BLaER1 (cell line): Measurements from ENCODE around the gene LAMTOR4.
"Not testable (repeated sequence)": the region's sequence is repeated elsewhere in the genome, so short reads cannot be mapped to it uniquely, and the experiment has no call there.

Source experiments
- H3K27ac ChIP-seq: shearing (Covaris generic); formaldehyde crosslinking; 2 replicates; pipeline ENCODE4 v1.8.1; 2022
- H3K27me3 ChIP-seq: shearing (Covaris generic); formaldehyde crosslinking; 2 replicates; pipeline ENCODE4 v1.8.1; 2022
- H3K36me3 ChIP-seq: shearing (Covaris generic); formaldehyde crosslinking; 2 replicates; pipeline ENCODE4 v1.8.1; 2022
- H3K4me1 ChIP-seq: shearing (Covaris generic); formaldehyde crosslinking; 2 replicates; pipeline ENCODE4 v1.8.1; 2022
- H3K4me2 ChIP-seq: shearing (Covaris generic); formaldehyde crosslinking; 2 replicates; pipeline ENCODE4 v1.8.1; 2022
- H3K4me3 ChIP-seq: shearing (Covaris generic); formaldehyde crosslinking; 2 replicates; pipeline ENCODE4 v1.8.1; 2022
- H3K9ac ChIP-seq: shearing (Covaris generic); formaldehyde crosslinking; 2 replicates; pipeline ENCODE4 v1.8.1; 2022
- H3K9me3 ChIP-seq: shearing (Covaris generic); formaldehyde crosslinking; 2 replicates; pipeline ENCODE4 v1.8.1; 2022
- H4K20me1 ChIP-seq: shearing (Covaris generic); formaldehyde crosslinking; 2 replicates; pipeline ENCODE4 v1.8.1; 2022
- Cebpa-rat ChIP-seq: shearing (Covaris generic); IDR thresholded peaks from 2 replicates; pipeline ENCODE4 v1.8.1; 2022

The LAMTOR4 gene

DNA sequence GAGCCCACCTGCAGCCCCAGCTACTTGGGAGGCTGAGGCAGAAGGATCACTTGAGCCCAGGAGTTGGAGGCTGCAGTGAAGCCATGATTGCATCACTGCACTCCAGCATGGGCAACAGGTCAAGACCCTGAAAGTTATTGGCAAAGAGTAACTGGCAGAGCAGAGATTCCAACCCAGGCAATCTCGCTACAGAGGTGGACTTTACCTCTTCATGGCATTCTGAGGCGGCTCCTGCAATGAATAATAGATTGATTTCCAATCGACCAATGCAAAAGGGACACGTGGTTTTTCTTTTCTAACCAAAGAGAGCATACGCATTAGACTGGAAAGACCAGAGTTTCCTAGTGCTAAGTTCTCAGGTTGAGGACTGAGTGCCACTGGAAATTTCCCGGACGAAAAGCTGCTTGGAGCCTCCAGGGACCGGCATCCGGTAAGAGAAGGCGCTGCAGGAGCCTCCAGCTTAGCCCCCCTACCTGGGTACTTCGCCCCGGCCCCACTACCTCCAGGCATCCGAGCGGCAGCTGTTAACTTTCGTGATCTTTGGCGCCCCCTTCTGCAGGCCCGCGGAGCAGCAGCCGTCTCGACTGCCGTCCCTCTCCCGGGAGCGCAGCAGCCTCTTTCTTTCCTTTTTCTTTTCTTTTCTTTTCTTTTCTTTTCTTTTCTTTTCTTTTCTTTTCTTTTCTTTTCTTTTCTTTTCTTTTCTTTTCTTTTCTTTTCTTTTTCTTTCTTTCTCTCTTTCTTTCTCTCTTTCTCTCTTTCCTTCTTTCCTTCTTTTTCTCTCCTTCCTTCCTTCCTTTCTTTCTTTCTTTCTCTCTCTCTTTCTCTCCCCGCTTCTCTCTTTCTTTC is 17.9 kb upstream of the LAMTOR4 start:
- H3K36me3 ChIP-seq = no peaks in the 10 kb centered on the region

GRCh38 chr7:100132126-100132525 is 16.6 kb upstream of the LAMTOR4 start:
- Histone ChIP-seq H3K9me3 (no peaks in the 10 kb centered on the region), H3K9ac (no peak overlapping the region), H4K20me1 (no peaks in the 10 kb centered on the region), H3K4me1 (peaks cover 35% of the 10 kb centered on the region), H3K4me2 (peak overlapping the region; percentile 36), H3K4me3 (no peak overlapping the region), H3K27me3 (peaks cover 23% of the 10 kb centered on the region; the same call in 1 of the 2 replicates), H3K27ac (no peak overlapping the region), H3K36me3 (no peaks in the 10 kb centered on the region)
- TF ChIP-seq Cebpa-rat = no peak

More for the DNA sequence above, 17.9 kb upstream of the LAMTOR4 start:
- no peak overlapping the region for H3K9ac ChIP-seq
- TF ChIP-seq Cebpa-rat = 0 out of 2 replicates have a peak, but pooled peaks have one; percentile 53
- no peaks in the 10 kb centered on the region for H3K9me3 ChIP-seq
- no peaks in the 10 kb centered on the region for H4K20me1 ChIP-seq
- H3K4me2 ChIP-seq = peak overlapping the region; percentile 45
- H3K4me3 ChIP-seq = no peak overlapping the region
- H3K27me3 ChIP-seq = peaks cover 23% of the 10 kb centered on the region; the same call in 1 of the 2 replicates
- H3K4me1 ChIP-seq = peaks cover 41% of the 10 kb centered on the region
- no peak overlapping the region for H3K27ac ChIP-seq

DNA sequence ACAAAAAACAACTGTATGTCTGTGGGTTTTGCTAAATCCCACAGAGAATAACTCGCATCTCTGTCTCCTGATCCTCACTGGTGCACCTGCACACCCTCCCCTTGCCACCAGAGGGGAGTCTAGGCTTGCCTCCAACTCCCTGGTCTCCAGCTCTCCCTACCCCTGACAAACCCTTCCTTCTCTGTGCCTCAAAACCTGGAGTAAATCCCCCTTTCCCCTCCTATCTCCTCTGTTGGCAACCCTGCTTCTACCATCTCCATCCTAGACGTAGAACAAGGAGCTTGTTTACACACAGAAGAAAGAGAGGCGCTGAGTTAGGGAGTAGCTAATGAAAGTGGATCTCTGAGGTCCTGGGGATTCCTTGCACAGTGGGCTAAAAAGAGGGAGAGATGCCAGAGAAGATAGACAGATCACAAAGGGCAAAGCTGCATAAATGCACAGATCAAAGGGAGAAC is 16.0 kb upstream of the LAMTOR4 start:
- Histone ChIP-seq H3K4me1 (peaks cover 36% of the 10 kb centered on the region), H3K4me2 (peak overlapping the region; percentile 36), H3K9me3 (no peaks in the 10 kb centered on the region), H3K9ac (no peak overlapping the region), H3K36me3 (no peaks in the 10 kb centered on the region), H4K20me1 (no peaks in the 10 kb centered on the region), H3K4me3 (no peak overlapping the region), H3K27ac (no peak overlapping the region), H3K27me3 (peaks cover 20% of the 10 kb centered on the region; the same call in 1 of the 2 replicates)
- no peak for TF ChIP-seq Cebpa-rat

DNA sequence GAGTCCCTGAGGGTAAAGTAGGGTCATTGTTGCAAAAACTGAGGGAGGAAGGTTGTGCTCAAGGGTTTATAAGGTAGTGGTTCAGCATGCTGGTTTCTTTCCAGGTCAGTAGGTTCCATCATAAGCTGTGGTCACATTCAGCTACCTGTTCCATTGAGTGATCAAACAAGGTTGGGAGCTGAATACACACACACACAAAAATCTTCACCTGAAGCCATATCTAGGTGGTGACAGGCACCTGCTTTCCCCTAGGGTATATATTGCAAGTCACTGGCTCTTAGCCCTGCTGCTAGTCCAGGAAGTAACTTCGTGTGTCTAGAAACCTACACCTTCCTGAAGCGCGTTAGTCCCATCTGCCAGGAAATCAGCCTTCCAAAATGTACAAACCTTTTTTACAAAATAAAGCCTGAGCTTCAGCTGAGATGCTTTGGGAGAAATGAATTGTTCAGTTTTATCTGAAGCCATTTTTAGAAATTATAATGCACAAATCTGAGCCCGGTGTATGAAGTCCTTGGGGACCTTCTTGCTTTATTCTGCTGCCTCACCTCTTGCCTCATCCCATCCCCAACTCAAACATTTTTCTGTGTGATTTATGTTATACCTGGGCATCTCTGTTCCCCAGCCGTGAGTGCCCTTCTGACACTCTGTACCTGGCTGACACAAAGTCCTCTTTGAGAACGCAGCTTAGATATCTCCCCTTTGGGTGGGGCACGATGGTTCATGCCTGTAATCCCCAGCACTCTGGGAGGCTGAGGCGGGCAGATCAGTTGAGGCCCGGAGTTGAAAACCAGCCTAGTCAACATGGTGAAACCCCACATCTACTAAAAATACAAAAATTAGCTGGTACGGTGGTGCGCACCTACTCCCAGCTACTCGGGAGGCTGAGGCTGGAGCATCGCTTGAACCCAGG is 10.6 kb upstream of the LAMTOR4 start:
- Histone ChIP-seq H3K4me3 (no peak overlapping the region), H3K4me1 (peaks cover 19% of the 10 kb centered on the region), H3K27me3 (no peaks in the 10 kb centered on the region), H3K36me3 (no peaks in the 10 kb centered on the region), H4K20me1 (no peaks in the 10 kb centered on the region), H3K9ac (no peak overlapping the region), H3K4me2 (peak overlapping the region; percentile 59), H3K9me3 (no peaks in the 10 kb centered on the region), H3K27ac (no peak overlapping the region)
- TF ChIP-seq Cebpa-rat = no peak

- Histone ChIP-seq H3K4me3 (no peak overlapping the region), H3K36me3 (no peaks in the 10 kb centered on the region), H3K9me3 (no peaks in the 10 kb centered on the region), H3K27ac (no peak overlapping the region), H4K20me1 (no peaks in the 10 kb centered on the region), H3K4me2 (peak overlapping the region; percentile 18; the same call in 1 of the 2 replicates), H3K4me1 (peaks cover 19% of the 10 kb centered on the region), H3K9ac (no peak overlapping the region), H3K27me3 (no peaks in the 10 kb centered on the region)
- TF ChIP-seq Cebpa-rat = no peak
These were observed 7.2 kb upstream of the LAMTOR4 start for GRCh38 chr7:100141555-100141949.

DNA sequence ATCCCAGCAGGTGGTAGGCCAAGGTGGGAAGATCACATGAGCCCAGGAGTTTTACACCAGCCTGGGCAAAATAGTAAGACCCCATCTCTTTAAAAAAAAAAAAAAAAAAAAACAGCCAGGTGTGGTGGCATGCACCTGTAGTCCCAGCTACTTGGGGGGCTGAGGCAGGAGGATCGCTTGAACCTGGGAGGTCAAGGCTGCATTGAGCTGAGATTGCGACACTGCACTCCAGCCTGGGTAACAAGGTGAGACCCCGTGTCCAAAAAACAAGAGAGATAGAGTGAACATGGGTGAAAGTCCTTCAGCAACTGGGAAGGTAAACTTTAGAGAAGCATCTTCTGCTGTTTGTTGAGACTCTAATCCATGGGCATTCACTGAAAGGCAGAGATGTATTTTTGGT is 6.3 kb upstream of the LAMTOR4 start:
- Histone ChIP-seq H3K4me2 (no peak overlapping the region), H3K9ac (no peak overlapping the region), H3K27me3 (no peaks in the 10 kb centered on the region), H3K36me3 (no peaks in the 10 kb centered on the region), H3K4me3 (no peak overlapping the region), H3K9me3 (no peaks in the 10 kb centered on the region), H4K20me1 (no peaks in the 10 kb centered on the region), H3K27ac (no peak overlapping the region), H3K4me1 (peaks cover 19% of the 10 kb centered on the region)
- no peak for TF ChIP-seq Cebpa-rat

- H3K4me2 ChIP-seq, H3K4me3 ChIP-seq, H3K27ac ChIP-seq, H3K9me3 ChIP-seq, H4K20me1 ChIP-seq, H3K27me3 ChIP-seq, H3K36me3 ChIP-seq, H3K9ac ChIP-seq: not testable (repeated sequence)
- H3K4me1 ChIP-seq = peaks cover 29% of the 10 kb centered on the region
These were observed 2.4 kb upstream of the LAMTOR4 start for GRCh38 chr7:100146350-100146749.

GRCh38 chr7:100147278-100147677 is 1.4 kb upstream of the LAMTOR4 start:
- no peaks in the 10 kb centered on the region for H3K27me3 ChIP-seq
- H3K4me2 ChIP-seq = no peak overlapping the region
- H4K20me1 ChIP-seq = peaks cover 6% of the 10 kb centered on the region; the same call in 1 of the 2 replicates
- no peak overlapping the region for H3K27ac ChIP-seq
- H3K9me3 ChIP-seq = no peaks in the 10 kb centered on the region
- H3K36me3 ChIP-seq = peaks cover 11% of the 10 kb centered on the region; the same call in 1 of the 2 replicates
- TF ChIP-seq Cebpa-rat = no peak
- H3K9ac ChIP-seq = no peak overlapping the region
- H3K4me1 ChIP-seq = peaks cover 29% of the 10 kb centered on the region
- no peak overlapping the region for H3K4me3 ChIP-seq

DNA sequence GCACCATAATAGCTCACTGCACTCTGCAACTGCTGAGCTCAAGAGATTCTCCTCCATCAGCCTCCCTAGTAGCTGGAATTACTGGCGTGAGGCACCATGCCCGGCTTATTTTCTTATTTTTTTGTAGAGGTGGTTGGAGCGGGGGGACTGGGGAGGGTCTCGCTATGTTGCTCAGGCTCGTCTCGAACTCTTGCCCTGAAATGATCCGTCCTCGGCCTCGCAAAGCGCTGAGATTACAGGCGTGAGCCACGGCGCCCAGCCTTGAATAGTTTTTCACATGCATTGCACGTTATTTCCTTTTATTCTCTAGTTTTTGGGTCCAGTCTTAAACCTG is 526 bp upstream of the LAMTOR4 start:
- Histone ChIP-seq H3K4me3 (peak overlapping the region; percentile 90), H3K9me3 (no peaks in the 10 kb centered on the region), H3K36me3 (peaks cover 19% of the 10 kb centered on the region), H3K4me1 (peaks cover 38% of the 10 kb centered on the region), H3K4me2 (peak overlapping the region; percentile 96), H3K27me3 (no peaks in the 10 kb centered on the region), H4K20me1 (peaks cover 9% of the 10 kb centered on the region), H3K9ac (peak overlapping the region; percentile 49), H3K27ac (peak overlapping the region; percentile 58)
- no peak for TF ChIP-seq Cebpa-rat

DNA sequence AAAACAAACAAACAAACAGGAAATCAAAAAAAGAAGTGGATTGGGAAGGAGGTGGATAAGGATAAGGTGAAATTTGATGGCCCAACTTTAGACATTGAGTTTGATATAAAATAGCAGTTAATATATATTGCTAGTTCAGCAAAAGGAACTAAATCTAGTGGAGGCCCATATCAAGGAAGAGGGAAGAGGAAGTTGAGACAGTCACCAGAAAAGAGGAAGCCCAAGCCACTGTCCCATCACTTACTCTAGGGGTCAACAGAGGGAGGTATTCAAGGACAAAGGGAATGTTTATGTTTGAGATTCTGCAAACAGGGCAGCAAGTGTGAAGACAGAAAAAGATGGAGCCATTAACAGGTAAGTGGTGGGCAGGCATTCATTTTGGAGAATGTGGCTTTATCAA is 3.7 kb downstream of the LAMTOR4 start:
- no peak for TF ChIP-seq Cebpa-rat
- Histone ChIP-seq H4K20me1 (peaks cover 52% of the 10 kb centered on the region), H3K27ac (no peak overlapping the region), H3K9ac (no peak overlapping the region), H3K4me2 (peak overlapping the region; percentile 49), H3K36me3 (peaks cover 56% of the 10 kb centered on the region), H3K4me3 (no peak overlapping the region), H3K4me1 (peaks cover 78% of the 10 kb centered on the region), H3K27me3 (no peaks in the 10 kb centered on the region), H3K9me3 (no peaks in the 10 kb centered on the region)
